Prostate gland (tissue), 2 donors: ENCODE data around the gene ZNF334.

Experiments
- CTCF ChIP-seq, 4 experiments: fragments of 200-600 bp in 2 of 4; fragments of 450-650 bp in 2 of 4; sonication (generic) in 2 of 4; IDR thresholded peaks; 1 replicate in 3 of 4; 2 replicates in 1 of 4; pipeline ENCODE4 v1.5.1; 2016 to 2019; ENCODE audit warnings: antibody characterized with exemption in 4 of 4, mild to moderate bottlenecking in 2 of 4, moderate library complexity in 2 of 4
- POLR2AphosphoS5 ChIP-seq: sonication (generic); formaldehyde crosslinking; IDR thresholded peaks from one replicate; pipeline ENCODE4 v1.6.1; 2017; ENCODE audit warnings: antibody characterized with exemption

DNA sequence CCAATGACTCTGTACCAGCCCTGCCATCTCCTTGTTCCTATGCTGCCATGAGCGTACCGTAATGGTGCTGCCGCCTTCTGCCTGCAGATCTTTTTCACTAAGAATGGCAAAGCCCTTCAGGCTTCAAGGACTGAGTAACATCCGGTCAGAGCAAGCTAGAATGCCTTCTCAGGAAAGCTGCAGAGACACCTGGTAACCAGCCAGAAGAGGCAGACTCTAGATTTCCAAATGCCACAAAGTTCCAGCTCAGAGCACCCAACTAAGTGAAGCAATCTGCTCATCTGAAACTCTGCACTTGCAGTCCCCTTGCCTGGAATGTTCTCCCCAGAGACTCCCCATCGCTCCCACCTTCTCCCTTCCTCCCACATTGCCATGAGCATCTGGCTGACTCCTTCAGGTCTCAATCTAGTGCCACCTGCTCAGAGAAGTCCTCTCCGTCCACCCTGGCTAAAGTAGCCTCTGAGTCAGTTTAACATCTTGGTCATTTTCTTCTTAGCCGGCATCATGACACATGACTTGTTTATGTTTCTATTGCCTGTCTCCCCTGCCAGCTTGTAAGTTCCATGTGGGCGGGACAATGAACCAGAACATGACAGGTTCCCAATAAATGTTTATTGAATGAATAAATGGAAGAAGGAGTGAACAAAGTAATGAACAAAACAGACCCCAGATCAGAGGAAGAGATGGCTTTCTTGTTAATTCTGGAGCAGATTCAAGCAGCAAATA, 44.0 kb upstream of the ZNF334 start:
- peak; percentile 71 for TF ChIP-seq POLR2AphosphoS5
- no peak for TF ChIP-seq CTCF (IDR thresholded peaks at IDR 0.05)
